Peyer's patch (tissue), 4 donors: Measurements from ENCODE around the gene SLC8A2. TPM values are rescaled to one million over a fixed set of nuclear protein-coding genes. Genes with fewer than 3 reads are reported as not detected.

Experiments
- DNase-seq, 3 donors: peaks; one replicate each; pipeline ENCODE4 v3.0.0-alpha.2; 2017 to 2019
- H3K27ac ChIP-seq, 4 donors: fragments of 200-600 bp; sonication (generic); one replicate each; pipeline ENCODE4 v1.5.1; 2016 to 2019
- H3K27me3 ChIP-seq, 2 donors: fragments of 200-600 bp; sonication (generic); one replicate each; pipeline ENCODE4 v1.5.1; 2019
- H3K36me3 ChIP-seq, 3 donors: fragments of 200-600 bp; sonication (generic); one replicate each; pipeline ENCODE4 v1.5.1; 2016 to 2019
- H3K4me1 ChIP-seq, 4 donors: fragments of 200-600 bp; sonication (generic); one replicate each; pipeline ENCODE4 v1.5.1; 2016 to 2019
- H3K4me3 ChIP-seq, 4 donors: fragments of 200-600 bp; sonication (generic); 1 replicate in 3 of 4; 2 replicates in 1 of 4; pipeline ENCODE4 v1.5.1; 2016 to 2019; ENCODE audit warnings: mild to moderate bottlenecking in 1 of 4
- H3K9me3 ChIP-seq, 4 donors: fragments of 200-600 bp; sonication (generic); one replicate each; pipeline ENCODE4 v1.5.1; 2016 to 2019; ENCODE audit warnings: mild to moderate bottlenecking in 1 of 4
- CTCF ChIP-seq, 6 experiments: fragments of 450-650 bp in 4 of 6; fragments of 200-600 bp in 2 of 6; sonication (generic) in 1 of 6; IDR thresholded peaks; one replicate each; pipeline ENCODE4 v1.5.1; 2017 to 2019; ENCODE audit warnings: antibody characterized with exemption in 6 of 6, mild to moderate bottlenecking in 3 of 6, moderate library complexity in 1 of 6
- POLR2A ChIP-seq, 2 donors: fragments of 450-650 bp; IDR thresholded peaks; one replicate each; pipeline ENCODE4 v1.5.1; 2017; ENCODE audit warnings: antibody characterized with exemption in 2 of 2, mild to moderate bottlenecking in 2 of 2, moderate library complexity in 2 of 2
- total RNA-seq, 4 donors: library from RNA; depleted of rRNA; stranded (reverse); fragments of >200 nt; gene quantifications; one replicate each; pipeline ENCODE4 v1.1.0, GENCODE V29; 2016

SLC8A2 gene
- total RNA-seq, 4 donors from 2014 or later = 0.53 to 0.85 TPM; not detected in 2

- Histone ChIP-seq H3K9me3 (no peaks in the 10 kb centered on the region), H3K27ac (peak overlapping the region in 1 of 4 donors; percentile 60), H3K4me1 (peaks cover 7 to 71% (median 18%) of the 10 kb centered on the region in 4 donors), H3K27me3 (no peaks in the 10 kb centered on the region), H3K36me3 (peaks cover 0 to 13% (median 0%) of the 10 kb centered on the region in 3 donors), H3K4me3 (no peak overlapping the region)
- TF ChIP-seq POLR2A (IDR thresholded peaks at IDR 0.05) = no peak
- no peak for TF ChIP-seq CTCF (IDR thresholded peaks at IDR 0.05)
- no peak for DNase-seq
These were observed 39.4 kb upstream of the SLC8A2 start for GRCh38 chr19:47511128-47511517.

GRCh38 chr19:47510516-47511127 is 38.9 kb upstream of the SLC8A2 start:
- Histone ChIP-seq H3K9me3 (no peaks in the 10 kb centered on the region), H3K36me3 (peaks cover 0 to 17% (median 0%) of the 10 kb centered on the region in 3 donors), H3K4me3 (no peak overlapping the region), H3K4me1 (peaks cover 7 to 66% (median 16%) of the 10 kb centered on the region in 4 donors), H3K27me3 (no peaks in the 10 kb centered on the region), H3K27ac (no peak overlapping the region)
- DNase-seq = no peak
- no peak for TF ChIP-seq POLR2A (IDR thresholded peaks at IDR 0.05)
- TF ChIP-seq CTCF (IDR thresholded peaks at IDR 0.05) = no peak

GRCh38 chr19:47509973-47510372 is 38.3 kb upstream of the SLC8A2 start:
- H3K4me3 ChIP-seq = no peak overlapping the region
- H3K27ac ChIP-seq = no peak overlapping the region
- H3K4me1 ChIP-seq = peaks cover 7 to 65% (median 16%) of the 10 kb centered on the region in 4 donors
- no peak for DNase-seq
- TF ChIP-seq CTCF (IDR thresholded peaks at IDR 0.05) = no peak
- no peak for TF ChIP-seq POLR2A (IDR thresholded peaks at IDR 0.05)
- H3K27me3 ChIP-seq = no peaks in the 10 kb centered on the region
- H3K9me3 ChIP-seq = no peaks in the 10 kb centered on the region
- H3K36me3 ChIP-seq = peaks cover 0 to 23% (median 0%) of the 10 kb centered on the region in 3 donors

- TF ChIP-seq CTCF (IDR thresholded peaks at IDR 0.05) (no peak), POLR2A (IDR thresholded peaks at IDR 0.05) (no peak)
- H3K36me3 ChIP-seq = peaks cover 0 to 23% (median 0%) of the 10 kb centered on the region in 3 donors
These were observed 37.6 kb upstream of the SLC8A2 start for GRCh38 chr19:47509170-47509847.

GRCh38 chr19:47508721-47509120 is 37.0 kb upstream of the SLC8A2 start:
- no peak overlapping the region for H3K27ac ChIP-seq
- DNase-seq = no peak
- TF ChIP-seq POLR2A (IDR thresholded peaks at IDR 0.05) = no peak
- TF ChIP-seq CTCF (IDR thresholded peaks at IDR 0.05) = no peak

More at GRCh38 chr19:47509170-47509847, 37.6 kb upstream of the SLC8A2 start:
- Histone ChIP-seq H3K9me3 (no peaks in the 10 kb centered on the region), H3K27me3 (no peaks in the 10 kb centered on the region), H3K27ac (no peak overlapping the region), H3K4me1 (peaks cover 7 to 65% (median 15%) of the 10 kb centered on the region in 4 donors), H3K4me3 (no peak overlapping the region)
- no peak for DNase-seq

More at GRCh38 chr19:47508721-47509120, 37.0 kb upstream of the SLC8A2 start:
- Histone ChIP-seq H3K4me1 (peaks cover 7 to 64% (median 12%) of the 10 kb centered on the region in 4 donors), H3K27me3 (no peaks in the 10 kb centered on the region), H3K9me3 (no peaks in the 10 kb centered on the region), H3K4me3 (no peak overlapping the region), H3K36me3 (peaks cover 0 to 28% (median 0%) of the 10 kb centered on the region in 3 donors)
